Endodermal cell (in vitro differentiated cells): ENCODE measurements around the gene MEP1A. TPM values are rescaled to one million over a fixed set of nuclear protein-coding genes. Genes with fewer than 3 reads are reported as not detected.
"Not testable (repeated sequence)": the region's sequence is repeated elsewhere in the genome, so short reads cannot be mapped to it uniquely, and the experiment has no call there.

Experiments used
- DNase-seq: peaks from one replicate; pipeline ENCODE4 v3.0.0-alpha.2; 2017
- H3K27ac ChIP-seq: 2 replicates; pipeline ENCODE4 v1.5.1; 2013; ENCODE audit warnings: mild to moderate bottlenecking, low read depth, low read length, moderate library complexity
- H3K27me3 ChIP-seq: 2 replicates; pipeline ENCODE4 v1.6.1; 2013; ENCODE audit warnings: mild to moderate bottlenecking, low read length, moderate library complexity; ENCODE audit not compliant: insufficient read depth, control insufficient read depth, poor library complexity, severe bottlenecking
- H3K36me3 ChIP-seq: 2 replicates; pipeline ENCODE4 v1.7.0; 2013; ENCODE audit warnings: mild to moderate bottlenecking, low read length, moderate library complexity; ENCODE audit not compliant: control insufficient read depth, insufficient read depth
- H3K4me1 ChIP-seq: one replicate; pipeline ENCODE4 v1.7.0; 2013; ENCODE audit warnings: low read length; ENCODE audit not compliant: control insufficient read depth, insufficient read depth
- H3K4me3 ChIP-seq: 2 replicates; pipeline ENCODE4 v1.5.1; 2013; ENCODE audit warnings: mild to moderate bottlenecking, low read length, moderate library complexity
- H3K9ac ChIP-seq: 2 replicates; pipeline ENCODE4 v1.6.1; 2013; ENCODE audit warnings: mild to moderate bottlenecking, low read length, moderate library complexity; ENCODE audit not compliant: poor library complexity, severe bottlenecking; ENCODE audit errors: extremely low read depth
- H3K9me3 ChIP-seq: 2 replicates; pipeline ENCODE4 v1.6.1; 2013; ENCODE audit warnings: mild to moderate bottlenecking, low read length, moderate library complexity; ENCODE audit not compliant: control insufficient read depth
- H3K27ac Mint-ChIP-seq: 2 replicates; pipeline ENCODE4 v1.8.0; 2020; ENCODE audit warnings: mixed read lengths
- H3K27me3 Mint-ChIP-seq: 2 replicates; pipeline ENCODE4 v1.8.0; 2021; ENCODE audit warnings: mild to moderate bottlenecking, mixed read lengths; ENCODE audit not compliant: insufficient read depth
- H3K36me3 Mint-ChIP-seq: 2 replicates; pipeline ENCODE4 v1.8.0; 2020; ENCODE audit warnings: low read depth, mixed read lengths
- H3K4me1 Mint-ChIP-seq: 2 replicates; pipeline ENCODE4 v1.8.0; 2020; ENCODE audit warnings: mixed read lengths
- H3K4me3 Mint-ChIP-seq: 2 replicates; pipeline ENCODE4 v1.8.0; 2020; ENCODE audit warnings: mild to moderate bottlenecking, moderate library complexity, mixed read lengths
- H3K9me3 Mint-ChIP-seq: 2 replicates; pipeline ENCODE4 v1.8.0; 2020; ENCODE audit warnings: mild to moderate bottlenecking, mixed read lengths
- WGBS, 2 experiments: methylation state at CpG; one replicate each; pipeline versions ENCODE4 v1.1.5 to v1.1.7; 2013; ENCODE audit warnings: missing lambda C conversion rate in 2 of 2, mixed read lengths in 1 of 2; ENCODE audit not compliant: insufficient coverage in 1 of 2, insufficient read length in 1 of 2; 5-methylcytosine and 5-hydroxymethylcytosine counted together
- total RNA-seq, 2 donors: library from RNA; stranded (reverse); fragmentation: NEBNext Ultra II Directional in 1 of 2; extraction: Animal tissue kit (Norgen Biotek cat#: 25700) in 1 of 2; gene quantifications; 2 replicates in 1 of 2; 3 replicates in 1 of 2; pipeline ENCODE4 v1.2.1, GENCODE V29; 2021
- TF ChIP-seq, protein P1 (sequence below): fragments of 200-600 bp; sonication (generic); conservative IDR thresholded peaks from 2 replicates; pipeline ENCODE4 v1.5.0; 2021; ENCODE audit warnings: antibody characterized with exemption, mild to moderate bottlenecking

Gene MEP1A
- total RNA-seq, 2 donors from 2014 or later = not detected

- no peaks in the 10 kb centered on the region for H3K36me3 Mint-ChIP-seq
- TF ChIP-seq, protein P1, sequence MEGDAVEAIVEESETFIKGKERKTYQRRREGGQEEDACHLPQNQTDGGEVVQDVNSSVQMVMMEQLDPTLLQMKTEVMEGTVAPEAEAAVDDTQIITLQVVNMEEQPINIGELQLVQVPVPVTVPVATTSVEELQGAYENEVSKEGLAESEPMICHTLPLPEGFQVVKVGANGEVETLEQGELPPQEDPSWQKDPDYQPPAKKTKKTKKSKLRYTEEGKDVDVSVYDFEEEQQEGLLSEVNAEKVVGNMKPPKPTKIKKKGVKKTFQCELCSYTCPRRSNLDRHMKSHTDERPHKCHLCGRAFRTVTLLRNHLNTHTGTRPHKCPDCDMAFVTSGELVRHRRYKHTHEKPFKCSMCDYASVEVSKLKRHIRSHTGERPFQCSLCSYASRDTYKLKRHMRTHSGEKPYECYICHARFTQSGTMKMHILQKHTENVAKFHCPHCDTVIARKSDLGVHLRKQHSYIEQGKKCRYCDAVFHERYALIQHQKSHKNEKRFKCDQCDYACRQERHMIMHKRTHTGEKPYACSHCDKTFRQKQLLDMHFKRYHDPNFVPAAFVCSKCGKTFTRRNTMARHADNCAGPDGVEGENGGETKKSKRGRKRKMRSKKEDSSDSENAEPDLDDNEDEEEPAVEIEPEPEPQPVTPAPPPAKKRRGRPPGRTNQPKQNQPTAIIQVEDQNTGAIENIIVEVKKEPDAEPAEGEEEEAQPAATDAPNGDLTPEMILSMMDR = no peak
- H3K4me1 ChIP-seq = no peaks in the 10 kb centered on the region
- DNase-seq = no peak
- H3K9me3 ChIP-seq = peaks cover 6% of the 10 kb centered on the region
- no peak overlapping the region for H3K27ac ChIP-seq
- H3K36me3 ChIP-seq = no peaks in the 10 kb centered on the region
- H3K4me3 Mint-ChIP-seq = no peak overlapping the region
- peaks cover 14% of the 10 kb centered on the region for H3K9me3 Mint-ChIP-seq
- no peaks in the 10 kb centered on the region for H3K27me3 ChIP-seq
- no peak overlapping the region for H3K4me3 ChIP-seq
- H3K4me1 Mint-ChIP-seq = no peaks in the 10 kb centered on the region
- H3K27me3 Mint-ChIP-seq = no peaks in the 10 kb centered on the region
- H3K9ac ChIP-seq = no peak overlapping the region
- H3K27ac Mint-ChIP-seq = no peak overlapping the region
- WGBS, 2 experiments = 100% methylated on average over 1 of the region's 1 CpG; no CpG with 5 or more reads in 1 of the 2 experiments
Observed at GRCh38 chr6:46772016-46772415, 21.2 kb upstream of the MEP1A start.

DNA sequence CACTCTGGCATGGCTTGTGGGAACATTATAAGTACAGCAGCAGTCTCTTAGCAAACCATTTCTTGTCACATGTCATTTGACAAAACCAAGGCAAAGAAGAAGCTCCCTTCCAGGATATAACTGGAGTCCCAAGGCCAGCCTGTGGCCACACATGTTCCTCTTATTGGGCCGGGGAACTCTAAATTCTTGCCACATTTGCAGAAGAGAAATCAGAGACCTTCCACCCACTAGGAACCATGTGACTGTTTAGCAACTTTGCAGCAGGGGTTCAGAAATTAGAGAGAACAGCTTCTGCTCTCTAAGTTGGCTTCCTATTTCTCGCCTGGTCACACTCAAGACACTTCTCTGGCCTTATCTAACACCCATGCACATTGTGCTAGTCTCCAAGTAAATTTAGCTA, 20.4 kb upstream of the MEP1A start:
- Histone ChIP-seq H3K4me1 (no peaks in the 10 kb centered on the region), H3K4me3 (no peak overlapping the region), H3K27ac (no peak overlapping the region), H3K9me3 (peaks cover 6% of the 10 kb centered on the region), H3K27me3 (no peaks in the 10 kb centered on the region), H3K36me3 (no peaks in the 10 kb centered on the region), H3K9ac (no peak overlapping the region)
- H3K4me1 Mint-ChIP-seq = no peaks in the 10 kb centered on the region
- TF ChIP-seq, protein P1 = no peak
- H3K9me3 Mint-ChIP-seq = peaks cover 13% of the 10 kb centered on the region
- DNase-seq = no peak
- no peaks in the 10 kb centered on the region for H3K36me3 Mint-ChIP-seq
- no peaks in the 10 kb centered on the region for H3K27me3 Mint-ChIP-seq
- H3K4me3 Mint-ChIP-seq = no peak overlapping the region
- no peak overlapping the region for H3K27ac Mint-ChIP-seq
- WGBS, 2 experiments = 86 to 88% methylated on average over 2 of the region's 2 CpGs

GRCh38 chr6:46773201-46773855, 19.9 kb upstream of the MEP1A start:
- H3K4me3 ChIP-seq = no peak overlapping the region
- WGBS, 2 experiments = 95 to 100% methylated on average over 1 of the region's 1 CpG
- Mint-ChIP-seq H3K9me3 (peaks cover 11% of the 10 kb centered on the region), H3K4me1 (no peaks in the 10 kb centered on the region), H3K27ac (no peak overlapping the region), H3K36me3 (no peaks in the 10 kb centered on the region), H3K27me3 (no peaks in the 10 kb centered on the region), H3K4me3 (no peak overlapping the region)
- H3K36me3 ChIP-seq = no peaks in the 10 kb centered on the region
- no peak for DNase-seq
- TF ChIP-seq, protein P1 = no peak
- H3K27me3 ChIP-seq = no peaks in the 10 kb centered on the region
- no peak overlapping the region for H3K9ac ChIP-seq
- H3K4me1 ChIP-seq = no peaks in the 10 kb centered on the region
- H3K27ac ChIP-seq = no peak overlapping the region
- peaks cover 6% of the 10 kb centered on the region for H3K9me3 ChIP-seq

DNA sequence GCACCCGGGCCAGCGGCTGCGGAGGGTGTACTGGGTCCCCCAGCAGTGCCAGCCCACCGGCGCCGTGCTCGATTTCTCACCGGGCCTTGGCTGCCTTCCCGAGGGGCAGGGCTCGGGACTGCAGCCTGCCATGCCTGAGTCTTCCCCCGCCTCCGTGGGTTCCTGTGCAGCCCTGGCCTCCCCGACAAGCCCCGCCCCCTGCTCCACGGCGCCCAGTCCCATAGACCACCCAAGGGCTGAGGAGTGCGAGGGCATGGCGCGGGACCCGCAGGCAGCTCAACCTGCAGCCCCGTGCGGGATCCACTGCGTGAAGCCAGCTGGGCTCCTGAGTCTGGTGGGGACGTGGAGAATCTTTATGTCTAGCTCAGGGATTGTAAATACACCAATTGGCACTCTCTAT, 18.5 kb upstream of the MEP1A start:
- WGBS, 2 experiments = 93 to 100% methylated on average over 11 to 24 of the region's 24 CpGs
- H3K36me3 Mint-ChIP-seq, H3K4me1 ChIP-seq, H3K9ac ChIP-seq, DNase-seq, H3K36me3 ChIP-seq, H3K27me3 ChIP-seq, H3K4me3 ChIP-seq, H3K27me3 Mint-ChIP-seq, H3K27ac Mint-ChIP-seq, H3K4me1 Mint-ChIP-seq, H3K27ac ChIP-seq, H3K4me3 Mint-ChIP-seq, H3K9me3 ChIP-seq: not testable (repeated sequence)
- H3K9me3 Mint-ChIP-seq = peaks cover 11% of the 10 kb centered on the region
